PC-9 (cell line): ENCODE measurements around the gene PADI1.

Source experiments
- EZH2 ChIP-seq: fragments of 200-600 bp; sonication (generic); IDR thresholded peaks from 2 replicates; pipeline ENCODE4 v1.8.0; 2017; ENCODE audit warnings: antibody characterized with exemption, low read depth
- TF ChIP-seq, protein P1 (sequence below): fragments of 200-600 bp; sonication (generic); conservative IDR thresholded peaks from 2 replicates; pipeline ENCODE4 v1.6.1; 2017; ENCODE audit warnings: mixed run types, antibody characterized with exemption, mild to moderate bottlenecking, moderate library complexity

DNA sequence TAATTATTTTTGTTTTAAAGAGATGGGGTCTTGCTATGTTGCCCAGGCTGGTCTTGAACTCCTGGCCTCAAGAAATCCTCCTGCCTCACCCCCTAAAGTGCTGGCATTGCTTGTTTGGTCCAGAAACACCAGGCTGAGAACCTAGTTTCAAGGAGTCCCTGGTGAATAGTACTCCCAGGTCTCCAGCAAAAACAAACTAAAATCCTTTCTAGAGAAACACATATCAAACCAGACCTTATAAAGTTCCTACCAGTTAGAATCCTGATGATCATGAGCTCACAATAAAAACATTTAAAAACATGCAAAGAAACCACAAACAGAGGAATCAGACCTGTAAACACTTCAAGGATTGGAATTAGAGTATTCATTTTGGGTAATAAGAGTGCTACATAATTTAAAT lies 34.4 kb upstream of the PADI1 start:
- no peak for TF ChIP-seq EZH2
- TF ChIP-seq, protein P1, sequence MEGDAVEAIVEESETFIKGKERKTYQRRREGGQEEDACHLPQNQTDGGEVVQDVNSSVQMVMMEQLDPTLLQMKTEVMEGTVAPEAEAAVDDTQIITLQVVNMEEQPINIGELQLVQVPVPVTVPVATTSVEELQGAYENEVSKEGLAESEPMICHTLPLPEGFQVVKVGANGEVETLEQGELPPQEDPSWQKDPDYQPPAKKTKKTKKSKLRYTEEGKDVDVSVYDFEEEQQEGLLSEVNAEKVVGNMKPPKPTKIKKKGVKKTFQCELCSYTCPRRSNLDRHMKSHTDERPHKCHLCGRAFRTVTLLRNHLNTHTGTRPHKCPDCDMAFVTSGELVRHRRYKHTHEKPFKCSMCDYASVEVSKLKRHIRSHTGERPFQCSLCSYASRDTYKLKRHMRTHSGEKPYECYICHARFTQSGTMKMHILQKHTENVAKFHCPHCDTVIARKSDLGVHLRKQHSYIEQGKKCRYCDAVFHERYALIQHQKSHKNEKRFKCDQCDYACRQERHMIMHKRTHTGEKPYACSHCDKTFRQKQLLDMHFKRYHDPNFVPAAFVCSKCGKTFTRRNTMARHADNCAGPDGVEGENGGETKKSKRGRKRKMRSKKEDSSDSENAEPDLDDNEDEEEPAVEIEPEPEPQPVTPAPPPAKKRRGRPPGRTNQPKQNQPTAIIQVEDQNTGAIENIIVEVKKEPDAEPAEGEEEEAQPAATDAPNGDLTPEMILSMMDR, result no peak
